Brain microvascular endothelial cell (primary cell): ENCODE results near the gene CLIC5.

Experiments used
- DNase-seq: peaks from one replicate; pipeline ENCODE4 v3.0.0-alpha.2; 2020
- H3K27ac ChIP-seq: fragments of 250-450 bp; sonication (Bioruptor Pico); 2 replicates; pipeline ENCODE4 v1.5.1; 2020; ENCODE audit warnings: mild to moderate bottlenecking, moderate library complexity
- H3K27me3 ChIP-seq: fragments of 250-450 bp; sonication (Bioruptor Pico); replicated peaks from 2 replicates; pipeline ENCODE4 v1.5.1; 2020; ENCODE audit warnings: mild to moderate bottlenecking
- H3K36me3 ChIP-seq: fragments of 250-450 bp; sonication (Bioruptor Pico); replicated peaks from 2 replicates; pipeline ENCODE4 v1.5.1; 2020; ENCODE audit warnings: mild to moderate bottlenecking
- H3K4me3 ChIP-seq: 2 replicates; pipeline ENCODE4 v1.5.1; 2011; ENCODE audit warnings: low read depth, mild to moderate bottlenecking, control low read depth, low read length, moderate library complexity
- in situ Hi-C: cut with HindIII; loops from 2 replicates; pipeline ENCODE4 v1.10.0; 2017; ENCODE audit warnings: low sequenced_read_pairs, low pct_ligation_motif_present
- TF ChIP-seq, protein P1 (sequence below): IDR thresholded peaks from 2 replicates; pipeline ENCODE4 v1.5.1; 2011; ENCODE audit warnings: low read depth, mild to moderate bottlenecking, moderate library complexity, low read length, control low read depth, inconsistent platforms; ENCODE audit errors: missing control alignments

Gene CLIC5

DNA sequence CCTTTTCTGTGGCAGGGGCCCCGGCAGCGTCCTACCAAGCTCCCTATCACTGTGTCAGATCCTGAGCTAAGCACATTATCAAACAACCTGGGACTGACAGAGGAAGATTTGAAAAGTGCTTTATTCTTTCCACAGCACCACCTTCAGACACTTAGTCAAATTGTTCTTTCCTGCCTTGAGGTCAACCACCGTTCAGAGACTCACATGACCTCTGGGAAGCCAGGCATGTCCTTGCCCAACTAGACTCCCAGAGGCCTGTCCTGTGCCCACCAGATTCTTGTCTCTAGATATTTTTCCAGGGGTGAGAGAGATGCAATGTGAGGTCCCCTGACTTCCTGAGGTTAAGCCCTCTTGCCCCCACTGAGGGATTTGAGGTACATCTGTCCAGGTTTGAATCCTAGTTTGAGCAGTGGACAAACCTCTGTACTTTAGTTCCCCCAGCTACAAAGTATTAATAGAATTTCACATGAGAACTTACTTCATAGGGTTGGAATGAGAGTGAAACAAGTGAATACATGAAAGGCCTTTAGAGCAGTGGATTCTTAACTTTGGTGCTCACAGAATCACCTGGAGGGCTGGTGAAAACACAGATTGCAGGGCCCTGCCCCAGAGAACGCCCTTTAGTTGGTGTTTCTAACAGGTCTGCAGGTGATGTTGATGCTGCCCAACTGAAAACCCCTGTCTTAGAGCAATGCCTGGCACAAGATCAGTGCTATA is 179.8 kb downstream of the CLIC5 start:
- Histone ChIP-seq H3K4me3 (no peak overlapping the region), H3K27ac (no peak overlapping the region), H3K27me3 (no peaks in the 10 kb centered on the region), H3K36me3 (no peaks in the 10 kb centered on the region)
- in situ Hi-C loops: no loop called here
- TF ChIP-seq, protein P1, sequence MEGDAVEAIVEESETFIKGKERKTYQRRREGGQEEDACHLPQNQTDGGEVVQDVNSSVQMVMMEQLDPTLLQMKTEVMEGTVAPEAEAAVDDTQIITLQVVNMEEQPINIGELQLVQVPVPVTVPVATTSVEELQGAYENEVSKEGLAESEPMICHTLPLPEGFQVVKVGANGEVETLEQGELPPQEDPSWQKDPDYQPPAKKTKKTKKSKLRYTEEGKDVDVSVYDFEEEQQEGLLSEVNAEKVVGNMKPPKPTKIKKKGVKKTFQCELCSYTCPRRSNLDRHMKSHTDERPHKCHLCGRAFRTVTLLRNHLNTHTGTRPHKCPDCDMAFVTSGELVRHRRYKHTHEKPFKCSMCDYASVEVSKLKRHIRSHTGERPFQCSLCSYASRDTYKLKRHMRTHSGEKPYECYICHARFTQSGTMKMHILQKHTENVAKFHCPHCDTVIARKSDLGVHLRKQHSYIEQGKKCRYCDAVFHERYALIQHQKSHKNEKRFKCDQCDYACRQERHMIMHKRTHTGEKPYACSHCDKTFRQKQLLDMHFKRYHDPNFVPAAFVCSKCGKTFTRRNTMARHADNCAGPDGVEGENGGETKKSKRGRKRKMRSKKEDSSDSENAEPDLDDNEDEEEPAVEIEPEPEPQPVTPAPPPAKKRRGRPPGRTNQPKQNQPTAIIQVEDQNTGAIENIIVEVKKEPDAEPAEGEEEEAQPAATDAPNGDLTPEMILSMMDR: no peak
- no peak for DNase-seq

DNA sequence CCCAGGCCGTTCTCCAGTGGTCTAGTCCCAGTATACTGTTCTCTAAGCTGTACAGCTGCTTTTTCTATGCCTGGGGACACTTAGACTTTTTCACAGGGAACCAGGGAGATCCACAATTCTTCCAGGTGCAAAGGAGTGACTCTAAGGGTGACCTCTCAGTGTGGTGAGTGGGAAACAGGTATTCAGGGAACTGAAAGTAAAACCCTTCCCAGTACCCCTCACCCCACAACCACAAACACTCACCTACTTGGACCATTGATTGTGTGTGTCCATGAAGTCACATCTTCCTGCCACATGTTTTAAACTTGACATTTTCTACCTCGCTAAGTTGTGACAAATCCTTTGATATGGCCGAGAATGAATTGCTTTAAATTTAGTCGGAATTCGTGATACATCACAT is 183.6 kb downstream of the CLIC5 start:
- in situ Hi-C loops: no loop called here
- TF ChIP-seq, protein P1: no peak
- Histone ChIP-seq H3K27me3 (no peaks in the 10 kb centered on the region), H3K27ac (no peak overlapping the region), H3K4me3 (no peak overlapping the region), H3K36me3 (no peaks in the 10 kb centered on the region)
- DNase-seq: no peak
